GM19240 (cell line): Measurements from ENCODE around the gene TMEM247.

Experiments used
- DNase-seq: peaks from one replicate; pipeline ENCODE4 v3.0.0; 2011; ENCODE audit warnings: low spot score; ENCODE audit not compliant: insufficient read length

The TMEM247 gene

GRCh38 chr2:46488389-46488788, 9.0 kb downstream of the TMEM247 start:
- no peak for DNase-seq

- DNase-seq: no peak
Observed at GRCh38 chr2:46489423-46490174, 10.2 kb downstream of the TMEM247 start.

GRCh38 chr2:46490521-46491141, 11.3 kb downstream of the TMEM247 start:
- no peak for DNase-seq

- DNase-seq: no peak
Observed at GRCh38 chr2:46492301-46492700, 12.9 kb downstream of the TMEM247 start.

- no peak for DNase-seq
Observed at GRCh38 chr2:46493241-46493970, 14.0 kb downstream of the TMEM247 start.

GRCh38 chr2:46493971-46494250, 14.5 kb downstream of the TMEM247 start:
- no peak for DNase-seq

GRCh38 chr2:46494596-46494995, 15.2 kb downstream of the TMEM247 start:
- no peak for DNase-seq

- DNase-seq: no peak
Observed at GRCh38 chr2:46495231-46496030, 16.1 kb downstream of the TMEM247 start.

GRCh38 chr2:46497766-46498165, 18.4 kb downstream of the TMEM247 start:
- DNase-seq: no peak

- DNase-seq: no peak
Observed at GRCh38 chr2:46498681-46499080, 19.3 kb downstream of the TMEM247 start.

GRCh38 chr2:46499392-46499785, 20.0 kb downstream of the TMEM247 start:
- no peak for DNase-seq

- DNase-seq: no peak
Observed at GRCh38 chr2:46500801-46501200, 21.4 kb downstream of the TMEM247 start.

- no peak for DNase-seq
Observed at GRCh38 chr2:46502291-46502885, 23.0 kb downstream of the TMEM247 start.

GRCh38 chr2:46503686-46504085, 24.3 kb downstream of the TMEM247 start:
- no peak for DNase-seq

- no peak for DNase-seq
Observed at GRCh38 chr2:46504221-46504620, 24.9 kb downstream of the TMEM247 start.

GRCh38 chr2:46504685-46505471, 25.5 kb downstream of the TMEM247 start:
- no peak for DNase-seq

GRCh38 chr2:46505472-46505783, 26.1 kb downstream of the TMEM247 start:
- DNase-seq: no peak

- no peak for DNase-seq
Observed at GRCh38 chr2:46506131-46506706, 26.9 kb downstream of the TMEM247 start.

GRCh38 chr2:46508312-46508711, 28.9 kb downstream of the TMEM247 start:
- DNase-seq: no peak

- no peak for DNase-seq
Observed at GRCh38 chr2:46508759-46509158, 29.4 kb downstream of the TMEM247 start.
